ENCODE results near the gene PKP1. TPM values are rescaled to one million over a fixed set of nuclear protein-coding genes. Genes with fewer than 3 reads are reported as not detected.
A peak's percentile ranks its signal among the peaks of the same experiment; 100 is the strongest.

The PKP1 gene
- total RNA-seq, 1 experiment from 2014 or later: 0.94 TPM

DNA sequence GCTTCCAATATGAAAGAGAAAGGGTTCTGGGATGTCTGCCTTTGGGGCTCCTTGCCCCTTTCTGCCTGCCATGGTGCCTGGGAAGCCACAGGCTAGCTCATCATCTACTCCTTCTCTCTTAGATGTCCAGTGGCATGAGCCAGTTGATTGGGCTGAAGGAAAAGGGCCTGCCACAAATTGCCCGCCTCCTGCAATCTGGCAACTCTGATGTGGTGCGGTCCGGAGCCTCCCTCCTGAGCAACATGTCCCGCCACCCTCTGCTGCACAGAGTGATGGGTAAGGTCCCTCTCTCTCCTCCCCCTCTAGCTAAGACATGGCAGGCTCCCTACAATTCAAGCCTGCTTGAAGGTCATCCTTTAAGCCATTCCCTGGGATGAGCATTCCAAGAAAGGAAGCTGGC lies 41.0 kb downstream of the PKP1 start:
- Histone ChIP-seq H3K27me3 (ENCODE audit: insufficient read depth, low read depth) (peaks cover 18% of the 10 kb centered on the region), H3K4me3 (no peak overlapping the region), H3K9me2 (ENCODE audit: insufficient read depth) (no peaks in the 10 kb centered on the region), H2AFZ (no peak overlapping the region), H4K20me1 (ENCODE audit: insufficient read depth) (no peaks in the 10 kb centered on the region), H3K79me2 (ENCODE audit: low read depth) (no peaks in the 10 kb centered on the region), H3K36me3 (ENCODE audit: low read depth) (no peaks in the 10 kb centered on the region), H3K4me2 (no peak overlapping the region), H3K9me3 (ENCODE audit: insufficient read depth, low read depth) (no peaks in the 10 kb centered on the region), H3K27ac (no peak overlapping the region), H3K4me1 (replicated peaks; ENCODE audit: insufficient read depth) (no peaks in the 10 kb centered on the region), H3F3A (ENCODE audit: insufficient read depth, low read depth) (no peaks in the 10 kb centered on the region)
- intact Hi-C loops (cut with micrococcal nuclease; ENCODE audit: unreplicated experiment): no loop called here
- CTCF ChIA-PET: interaction anchor here (0.6 kb wide), 1 partner anchor 329 kb away, joined by 3 read pairs; no protein-coding TSS in a partner anchor
- TF ChIP-seq EZH2 (IDR thresholded peaks at IDR 0.05; ENCODE audit: low read depth): no peak
- TF ChIP-seq, protein P1, sequence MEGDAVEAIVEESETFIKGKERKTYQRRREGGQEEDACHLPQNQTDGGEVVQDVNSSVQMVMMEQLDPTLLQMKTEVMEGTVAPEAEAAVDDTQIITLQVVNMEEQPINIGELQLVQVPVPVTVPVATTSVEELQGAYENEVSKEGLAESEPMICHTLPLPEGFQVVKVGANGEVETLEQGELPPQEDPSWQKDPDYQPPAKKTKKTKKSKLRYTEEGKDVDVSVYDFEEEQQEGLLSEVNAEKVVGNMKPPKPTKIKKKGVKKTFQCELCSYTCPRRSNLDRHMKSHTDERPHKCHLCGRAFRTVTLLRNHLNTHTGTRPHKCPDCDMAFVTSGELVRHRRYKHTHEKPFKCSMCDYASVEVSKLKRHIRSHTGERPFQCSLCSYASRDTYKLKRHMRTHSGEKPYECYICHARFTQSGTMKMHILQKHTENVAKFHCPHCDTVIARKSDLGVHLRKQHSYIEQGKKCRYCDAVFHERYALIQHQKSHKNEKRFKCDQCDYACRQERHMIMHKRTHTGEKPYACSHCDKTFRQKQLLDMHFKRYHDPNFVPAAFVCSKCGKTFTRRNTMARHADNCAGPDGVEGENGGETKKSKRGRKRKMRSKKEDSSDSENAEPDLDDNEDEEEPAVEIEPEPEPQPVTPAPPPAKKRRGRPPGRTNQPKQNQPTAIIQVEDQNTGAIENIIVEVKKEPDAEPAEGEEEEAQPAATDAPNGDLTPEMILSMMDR (conservative IDR thresholded peaks at IDR 0.05): no peak
- DNase-seq: no peak
- BruUV-seq (replicated peaks): no TSS peak
- POLR2A ChIA-PET (ENCODE audit: unreplicated experiment): no interaction called here

DNA sequence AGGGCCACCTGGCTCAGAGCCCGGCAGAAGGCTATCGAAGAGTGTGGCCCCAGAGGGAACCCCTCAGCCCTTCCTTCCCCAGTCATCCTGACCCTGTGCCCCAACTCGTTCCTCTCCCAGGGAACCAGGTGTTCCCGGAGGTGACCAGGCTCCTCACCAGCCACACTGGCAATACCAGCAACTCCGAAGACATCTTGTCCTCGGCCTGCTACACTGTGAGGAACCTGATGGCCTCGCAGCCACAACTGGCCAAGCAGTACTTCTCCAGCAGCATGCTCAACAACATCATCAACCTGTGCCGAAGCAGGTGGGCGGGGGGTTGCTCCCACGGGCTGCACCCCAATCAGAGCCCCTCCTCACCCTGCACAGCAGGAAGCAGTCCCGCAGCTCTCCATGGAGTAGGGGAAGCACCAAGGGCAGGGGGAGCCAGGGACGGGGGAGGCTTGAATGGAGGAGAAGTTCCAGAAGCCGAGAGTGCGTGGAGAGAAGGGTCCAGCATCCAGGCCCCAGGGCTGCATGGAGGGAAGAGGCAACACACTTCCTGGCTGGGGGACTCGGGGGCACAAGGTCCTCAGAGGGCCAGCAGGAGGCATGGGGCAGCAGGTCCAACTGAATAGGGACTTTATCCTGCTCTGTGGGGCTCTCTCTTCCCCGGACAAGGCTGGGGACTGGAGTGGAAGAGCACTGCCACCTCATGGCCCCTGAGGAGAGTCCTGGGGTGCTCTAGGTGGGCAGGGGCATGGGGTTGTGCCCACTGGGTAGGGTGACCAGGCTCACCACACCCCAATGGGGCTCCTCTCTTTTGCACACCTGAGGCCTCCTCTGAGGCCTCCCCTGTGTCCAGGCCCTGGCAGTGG lies 41.7 kb downstream of the PKP1 start:
- DNase-seq: peak in 1 of 2 experiments; percentile 24
- H3K9me3 ChIP-seq (ENCODE audit: insufficient read depth, low read depth): no peaks in the 10 kb centered on the region
- intact Hi-C loops (cut with micrococcal nuclease; ENCODE audit: unreplicated experiment): no loop called here
- no peaks in the 10 kb centered on the region for H3K79me2 ChIP-seq (ENCODE audit: low read depth)
- no peaks in the 10 kb centered on the region for H3K36me3 ChIP-seq (ENCODE audit: low read depth)
- no peaks in the 10 kb centered on the region for H3K9me2 ChIP-seq (ENCODE audit: insufficient read depth)
- no peak overlapping the region for H3K4me3 ChIP-seq
- no peaks in the 10 kb centered on the region for H3K4me1 ChIP-seq (replicated peaks; ENCODE audit: insufficient read depth)
- H3F3A ChIP-seq (ENCODE audit: insufficient read depth, low read depth): no peaks in the 10 kb centered on the region
- H4K20me1 ChIP-seq (ENCODE audit: insufficient read depth): no peaks in the 10 kb centered on the region
- no peak overlapping the region for H3K27ac ChIP-seq
- ChIA-PET POLR2A (ENCODE audit: unreplicated experiment) (no interaction called here), CTCF (no interaction called here)
- peaks cover 18% of the 10 kb centered on the region for H3K27me3 ChIP-seq (ENCODE audit: insufficient read depth, low read depth)
- H3K4me2 ChIP-seq: no peak overlapping the region
- no peak overlapping the region for H2AFZ ChIP-seq
- no peak for TF ChIP-seq EZH2 (IDR thresholded peaks at IDR 0.05; ENCODE audit: low read depth)
- TF ChIP-seq, protein P1 (conservative IDR thresholded peaks at IDR 0.05): no peak
- no TSS peak for BruUV-seq (replicated peaks)

DNA sequence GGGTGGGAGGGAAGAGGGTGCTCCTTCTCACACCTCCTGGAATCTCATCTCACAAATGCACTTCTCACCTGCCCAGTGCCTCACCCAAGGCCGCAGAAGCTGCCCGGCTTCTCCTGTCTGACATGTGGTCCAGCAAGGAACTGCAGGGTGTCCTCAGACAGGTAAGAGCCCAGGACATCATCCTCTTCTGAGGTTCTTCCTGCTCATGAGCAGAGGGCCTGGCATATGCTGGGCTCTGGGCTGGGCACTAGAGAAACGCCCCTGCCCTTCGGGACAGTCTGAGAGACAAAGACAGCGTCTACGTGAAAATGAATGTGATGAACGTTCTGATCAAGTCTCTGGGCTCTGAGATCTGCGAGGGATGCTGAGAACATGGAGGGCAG lies 42.4 kb downstream of the PKP1 start:
- TF ChIP-seq, protein P1 (conservative IDR thresholded peaks at IDR 0.05): no peak
- no peak for TF ChIP-seq EZH2 (IDR thresholded peaks at IDR 0.05; ENCODE audit: low read depth)
- H3K4me1 ChIP-seq (replicated peaks; ENCODE audit: insufficient read depth): no peaks in the 10 kb centered on the region
- DNase-seq: peak in 1 of 2 experiments; percentile 25
- H3F3A ChIP-seq (ENCODE audit: insufficient read depth, low read depth): no peaks in the 10 kb centered on the region
- no peak overlapping the region for H2AFZ ChIP-seq
- H3K9me3 ChIP-seq (ENCODE audit: insufficient read depth, low read depth): no peaks in the 10 kb centered on the region
- H3K9me2 ChIP-seq (ENCODE audit: insufficient read depth): no peaks in the 10 kb centered on the region
- intact Hi-C loops (cut with micrococcal nuclease; ENCODE audit: unreplicated experiment): no loop called here
- no peaks in the 10 kb centered on the region for H3K36me3 ChIP-seq (ENCODE audit: low read depth)
- ChIA-PET POLR2A (ENCODE audit: unreplicated experiment) (no interaction called here), CTCF (no interaction called here)
- no peak overlapping the region for H3K4me2 ChIP-seq
- no peaks in the 10 kb centered on the region for H3K79me2 ChIP-seq (ENCODE audit: low read depth)
- peaks cover 18% of the 10 kb centered on the region for H3K27me3 ChIP-seq (ENCODE audit: insufficient read depth, low read depth)
- H4K20me1 ChIP-seq (ENCODE audit: insufficient read depth): no peaks in the 10 kb centered on the region
- no peak overlapping the region for H3K27ac ChIP-seq
- H3K4me3 ChIP-seq: no peak overlapping the region
- no TSS peak for BruUV-seq (replicated peaks)
